H9 (cell line): ENCODE results near the gene HOMER1. TPM values are rescaled to one million over a fixed set of nuclear protein-coding genes. Genes with fewer than 3 reads are reported as not detected.

Experiments
- DNase-seq: peaks from one replicate; pipeline ENCODE4 v3.0.0-alpha.2; 2017
- H2AFZ ChIP-seq: one replicate; pipeline ENCODE4 v1.6.1; 2013; ENCODE audit warnings: mild to moderate bottlenecking, low read length, control low read depth, moderate library complexity
- H2AK5ac ChIP-seq: 2 replicates; pipeline ENCODE4 v1.6.1; 2013; ENCODE audit warnings: low read length, control low read depth, mixed read lengths; ENCODE audit not compliant: insufficient read length
- H2BK120ac ChIP-seq: one replicate; pipeline ENCODE4 v1.6.1; 2013; ENCODE audit warnings: low read depth, mild to moderate bottlenecking, low read length, control low read depth, inconsistent platforms; ENCODE audit not compliant: poor library complexity, severe bottlenecking
- H2BK12ac ChIP-seq: 2 replicates; pipeline ENCODE4 v1.6.1; 2013; ENCODE audit warnings: low read length, control low read depth, mixed read lengths, low read depth; ENCODE audit not compliant: insufficient read length
- H2BK15ac ChIP-seq: 2 replicates; pipeline ENCODE4 v1.6.1; 2013; ENCODE audit warnings: low read depth, low read length, control low read depth
- H2BK20ac ChIP-seq: one replicate; pipeline ENCODE4 v1.6.1; 2013; ENCODE audit warnings: low read depth, mild to moderate bottlenecking, low read length, control low read depth, inconsistent platforms; ENCODE audit not compliant: poor library complexity, severe bottlenecking
- H2BK5ac ChIP-seq: 2 replicates; pipeline ENCODE4 v1.6.1; 2013; ENCODE audit warnings: low read length, control low read depth, mixed read lengths; ENCODE audit not compliant: insufficient read length
- H3K14ac ChIP-seq: 2 replicates; pipeline ENCODE4 v1.6.1; 2013; ENCODE audit warnings: low read length, control low read depth; ENCODE audit not compliant: insufficient read depth
- H3K18ac ChIP-seq: 2 replicates; pipeline ENCODE4 v1.6.1; 2013; ENCODE audit warnings: low read depth, mild to moderate bottlenecking, mixed read lengths, low read length, control low read depth; ENCODE audit not compliant: insufficient read length
- H3K23ac ChIP-seq: 2 replicates; pipeline ENCODE4 v1.6.1; 2013; ENCODE audit warnings: low read length, control low read depth, mixed read lengths, low read depth; ENCODE audit not compliant: insufficient read length
- H3K23me2 ChIP-seq: 2 replicates; pipeline ENCODE4 v1.6.1; 2013; ENCODE audit warnings: low read depth, mild to moderate bottlenecking, mixed read lengths, low read length, control low read depth; ENCODE audit not compliant: insufficient read length, poor library complexity, severe bottlenecking
- H3K27ac ChIP-seq: 2 replicates; pipeline ENCODE4 v1.5.1; 2013; ENCODE audit warnings: low read length, control low read depth, mixed read lengths, low read depth; ENCODE audit not compliant: insufficient read length
- H3K27me3 ChIP-seq: 2 replicates; pipeline ENCODE4 v1.6.1; 2013; ENCODE audit warnings: low read length, control low read depth, inconsistent platforms; ENCODE audit not compliant: insufficient read depth
- H3K4ac ChIP-seq: 2 replicates; pipeline ENCODE4 v1.6.1; 2013; ENCODE audit warnings: low read depth, mild to moderate bottlenecking, control low read depth, inconsistent platforms, low read length, moderate library complexity
- H3K4me1 ChIP-seq: 2 replicates; pipeline ENCODE4 v1.6.1; 2013; ENCODE audit warnings: low read length, control low read depth, inconsistent platforms; ENCODE audit not compliant: insufficient read depth
- H3K4me2 ChIP-seq: 2 replicates; pipeline ENCODE4 v1.6.1; 2013; ENCODE audit warnings: low read length, control low read depth, mixed read lengths; ENCODE audit not compliant: insufficient read length, insufficient read depth
- H3K56ac ChIP-seq: 2 replicates; pipeline ENCODE4 v1.6.1; 2013; ENCODE audit warnings: low read depth, mild to moderate bottlenecking, mixed read lengths, low read length, control low read depth; ENCODE audit not compliant: insufficient read length
- H3K79me1 ChIP-seq: 2 replicates; pipeline ENCODE4 v1.6.1; 2013; ENCODE audit warnings: low read depth, mild to moderate bottlenecking, moderate library complexity, low read length, control low read depth, inconsistent platforms; ENCODE audit not compliant: insufficient read depth, poor library complexity, severe bottlenecking
- H3K79me2 ChIP-seq: 2 replicates; pipeline ENCODE4 v1.6.1; 2013; ENCODE audit warnings: low read length, control low read depth, inconsistent platforms; ENCODE audit not compliant: insufficient read depth
- H3K9ac ChIP-seq: 2 replicates; pipeline ENCODE4 v1.6.1; 2013; ENCODE audit warnings: low read length, control low read depth, mixed read lengths; ENCODE audit not compliant: insufficient read length; ENCODE audit errors: extremely low read depth
- H3K9me3 ChIP-seq: one replicate; pipeline ENCODE4 v1.6.1; 2013; ENCODE audit warnings: low read depth, low read length, inconsistent platforms; ENCODE audit not compliant: control insufficient read depth
- H3T11ph ChIP-seq: one replicate; pipeline ENCODE4 v1.6.1; 2013; ENCODE audit warnings: mild to moderate bottlenecking, low read length, control low read depth, inconsistent platforms
- H4K20me1 ChIP-seq: one replicate; pipeline ENCODE4 v1.6.1; 2013; ENCODE audit not compliant: control insufficient read depth, insufficient read length, insufficient read depth
- H4K5ac ChIP-seq: 2 replicates; pipeline ENCODE4 v1.6.1; 2013; ENCODE audit warnings: low read depth, mild to moderate bottlenecking, mixed read lengths, low read length, control low read depth; ENCODE audit not compliant: insufficient read length
- H4K8ac ChIP-seq: replicated peaks from 2 replicates; pipeline ENCODE4 v1.6.1; 2013; ENCODE audit warnings: low read length, control low read depth, mixed read lengths, low read depth; ENCODE audit not compliant: insufficient read length
- H4K91ac ChIP-seq: 2 replicates; pipeline ENCODE4 v1.6.1; 2013; ENCODE audit warnings: low read depth, mild to moderate bottlenecking, moderate library complexity, mixed read lengths, low read length, control low read depth; ENCODE audit not compliant: insufficient read length
- H3K27ac Mint-ChIP-seq, 3 experiments: 2 replicates in 2 of 3; 3 replicates in 1 of 3; pipeline ENCODE4 v1.8.0; 2020 to 2021; ENCODE audit warnings: mixed read lengths in 3 of 3, mild to moderate bottlenecking in 1 of 3, moderate library complexity in 1 of 3
- H3K27me3 Mint-ChIP-seq: 2 replicates; pipeline ENCODE4 v1.8.0; 2021; ENCODE audit warnings: low read depth, mild to moderate bottlenecking, moderate library complexity, mixed read lengths
- H3K36me3 Mint-ChIP-seq, 3 experiments: 2 replicates in 2 of 3; 3 replicates in 1 of 3; pipeline ENCODE4 v1.8.0; 2020 to 2021; ENCODE audit warnings: low read depth in 3 of 3, mixed read lengths in 3 of 3; ENCODE audit not compliant: insufficient read depth in 1 of 3
- H3K4me1 Mint-ChIP-seq, 2 experiments: 2 replicates each; pipeline ENCODE4 v1.8.0; 2020; ENCODE audit warnings: mixed read lengths in 2 of 2
- H3K4me3 Mint-ChIP-seq, 2 experiments: 2 replicates in 1 of 2; 3 replicates in 1 of 2; pipeline ENCODE4 v1.8.0; 2020 to 2021; ENCODE audit warnings: mild to moderate bottlenecking in 2 of 2, mixed read lengths in 2 of 2, moderate library complexity in 1 of 2
- H3K9me3 Mint-ChIP-seq, 2 experiments: 2 replicates in 1 of 2; 3 replicates in 1 of 2; pipeline ENCODE4 v1.8.0; 2020; ENCODE audit warnings: mild to moderate bottlenecking in 2 of 2, mixed read lengths in 2 of 2, moderate library complexity in 1 of 2
- WGBS: extraction: QIAGEN DNeasy Blood & Tissue Kit; methylation state at CpG from one replicate; pipeline ENCODE4 v1.1.7; 2013; ENCODE audit warnings: missing lambda C conversion rate, low lambda C conversion rate, mixed read lengths; ENCODE audit not compliant: insufficient read length; ENCODE audit errors: extremely low coverage; 5-methylcytosine and 5-hydroxymethylcytosine counted together
- total RNA-seq: library from RNA; stranded (reverse); gene quantifications from 2 replicates; pipeline ENCODE4 v1.2.1, GENCODE V29; 2021
- TF ChIP-seq, protein P1 (sequence below): fragments of 200-600 bp; sonication (generic); conservative IDR thresholded peaks from 3 replicates; pipeline ENCODE4 v1.8.0; 2021; ENCODE audit warnings: antibody characterized with exemption, mild to moderate bottlenecking

The HOMER1 gene
- total RNA-seq, 1 experiment from 2014 or later = 39.5 TPM

DNA sequence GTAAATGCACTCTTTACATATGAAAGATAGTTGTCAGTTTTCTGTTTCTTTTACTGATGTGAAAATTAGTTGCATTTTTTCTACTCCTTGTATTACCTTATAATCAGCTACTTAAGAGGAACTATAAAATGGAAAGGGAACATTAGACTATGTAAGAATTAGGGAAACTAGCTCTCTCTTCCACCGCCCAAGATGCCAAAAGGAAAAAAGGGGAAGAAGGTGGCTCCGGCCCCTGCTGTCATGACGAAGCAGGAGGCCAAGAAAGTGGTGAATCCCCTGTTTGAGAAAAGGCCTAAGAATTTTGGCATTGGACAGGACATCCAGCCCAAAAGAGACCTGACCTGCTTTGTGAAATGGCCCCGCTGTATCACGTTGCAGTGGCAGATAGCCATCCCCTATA lies 15.2 kb upstream of the HOMER1 start:
- no peak overlapping the region for H3K27ac ChIP-seq
- no peak overlapping the region for H2BK15ac ChIP-seq
- H3K4me2 ChIP-seq = no peak overlapping the region
- peaks cover 14% of the 10 kb centered on the region for H3K9me3 ChIP-seq
- no peak overlapping the region for H2BK20ac ChIP-seq
- H3K14ac ChIP-seq = no peak overlapping the region
- DNase-seq = no peak
- no peaks in the 10 kb centered on the region for H4K20me1 ChIP-seq
- no peak overlapping the region for H3K23ac ChIP-seq
- H3K79me1 ChIP-seq = no peaks in the 10 kb centered on the region
- H2BK5ac ChIP-seq = no peak overlapping the region
- TF ChIP-seq, protein P1, sequence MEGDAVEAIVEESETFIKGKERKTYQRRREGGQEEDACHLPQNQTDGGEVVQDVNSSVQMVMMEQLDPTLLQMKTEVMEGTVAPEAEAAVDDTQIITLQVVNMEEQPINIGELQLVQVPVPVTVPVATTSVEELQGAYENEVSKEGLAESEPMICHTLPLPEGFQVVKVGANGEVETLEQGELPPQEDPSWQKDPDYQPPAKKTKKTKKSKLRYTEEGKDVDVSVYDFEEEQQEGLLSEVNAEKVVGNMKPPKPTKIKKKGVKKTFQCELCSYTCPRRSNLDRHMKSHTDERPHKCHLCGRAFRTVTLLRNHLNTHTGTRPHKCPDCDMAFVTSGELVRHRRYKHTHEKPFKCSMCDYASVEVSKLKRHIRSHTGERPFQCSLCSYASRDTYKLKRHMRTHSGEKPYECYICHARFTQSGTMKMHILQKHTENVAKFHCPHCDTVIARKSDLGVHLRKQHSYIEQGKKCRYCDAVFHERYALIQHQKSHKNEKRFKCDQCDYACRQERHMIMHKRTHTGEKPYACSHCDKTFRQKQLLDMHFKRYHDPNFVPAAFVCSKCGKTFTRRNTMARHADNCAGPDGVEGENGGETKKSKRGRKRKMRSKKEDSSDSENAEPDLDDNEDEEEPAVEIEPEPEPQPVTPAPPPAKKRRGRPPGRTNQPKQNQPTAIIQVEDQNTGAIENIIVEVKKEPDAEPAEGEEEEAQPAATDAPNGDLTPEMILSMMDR = no peak
- no peak overlapping the region for H4K8ac ChIP-seq
- no peaks in the 10 kb centered on the region for H3K4me1 ChIP-seq
- no peak overlapping the region for H4K91ac ChIP-seq
- Mint-ChIP-seq H3K27me3 (no peaks in the 10 kb centered on the region), H3K4me1 (peaks cover 0 to 1% of the 10 kb centered on the region in 2 experiments; a peak in 2 of 4 replicates), H3K4me3 (no peak overlapping the region), H3K36me3 (peaks cover 7 to 14% (median 10%) of the 10 kb centered on the region in 3 experiments), H3K27ac (no peak overlapping the region), H3K9me3 (peaks cover 25% of the 10 kb centered on the region in 2 experiments)
- no peaks in the 10 kb centered on the region for H3K79me2 ChIP-seq
- no peak overlapping the region for H3K9ac ChIP-seq
- H2BK12ac ChIP-seq = no peak overlapping the region
- H4K5ac ChIP-seq = no peak overlapping the region
- no peak overlapping the region for H3K56ac ChIP-seq
- no peak overlapping the region for H3T11ph ChIP-seq
- H2AFZ ChIP-seq = no peak overlapping the region
- H3K18ac ChIP-seq = no peak overlapping the region
- H3K23me2 ChIP-seq = no peaks in the 10 kb centered on the region
- no peaks in the 10 kb centered on the region for H3K27me3 ChIP-seq
- no peak overlapping the region for H3K4ac ChIP-seq
- no CpG with 5 or more reads among the region's 5 CpGs for WGBS
- H2AK5ac ChIP-seq = no peak overlapping the region
- no peak overlapping the region for H2BK120ac ChIP-seq
